ENCODE data around the gene FAM20C. TPM values are rescaled to one million over a fixed set of nuclear protein-coding genes. Genes with fewer than 3 reads are reported as not detected.

Gene FAM20C
- total and polyA plus RNA-seq, 10 of the 15 experiments (the other 5 are each of a cell fraction or from before 2014, with no cell fraction given), result 0.44 TPM; not detected in 9

DNA sequence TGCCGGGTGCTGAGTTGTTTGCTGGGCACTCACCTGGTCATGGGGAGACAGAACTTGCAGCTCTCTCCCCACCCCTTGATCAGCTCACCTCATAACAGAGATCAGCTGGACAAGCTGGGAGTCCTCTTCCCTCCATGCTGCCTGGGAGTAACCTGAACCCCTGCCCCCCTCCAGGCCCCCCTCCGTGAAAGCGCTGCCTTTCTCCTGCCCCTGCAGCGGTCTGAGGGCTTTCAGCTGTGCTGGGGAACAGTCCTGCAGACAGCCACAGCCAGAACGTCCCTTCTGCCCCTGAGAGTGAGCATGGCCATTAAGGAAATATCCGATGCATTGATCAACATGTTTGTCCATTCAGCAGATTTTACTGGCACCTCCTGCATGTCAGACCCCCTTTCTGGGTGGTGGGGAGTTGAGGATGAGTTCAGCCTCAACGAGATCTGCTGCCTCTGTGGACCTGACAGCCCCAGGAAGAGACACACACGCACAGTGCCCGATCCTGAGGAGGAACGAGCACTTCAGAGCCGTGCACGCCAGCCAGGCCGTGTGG, 4.5 kb downstream of the FAM20C start:
- Histone ChIP-seq H3K79me2 (ENCODE audit: control insufficient read depth, insufficient read depth, low read length) (no peaks in the 10 kb centered on the region), H3K9me3 (replicated peaks; ENCODE audit: control insufficient read depth, insufficient read depth, low read length) (no peaks in the 10 kb centered on the region), H3K4me3 (no peak overlapping the region), H2AFZ (ENCODE audit: control insufficient read depth, low read depth, low read length) (no peak overlapping the region), H3K4me2 (ENCODE audit: control insufficient read depth, insufficient read depth) (no peak overlapping the region), H3K9ac (ENCODE audit: control insufficient read depth, insufficient read depth, low read length) (no peak overlapping the region), H4K20me1 (ENCODE audit: control insufficient read depth, insufficient read depth) (no peaks in the 10 kb centered on the region), H3K27me3 (replicated peaks in 1 of 2; ENCODE audit: control insufficient read depth in 2 of 2, insufficient read depth in 2 of 2, low read length in 1 of 2) (no peaks in the 10 kb centered on the region), H3K27ac (ENCODE audit: control insufficient read depth, insufficient read depth) (no peak overlapping the region), H3K4me1 (ENCODE audit: control insufficient read depth, insufficient read depth, low read length) (no peaks in the 10 kb centered on the region), H3K36me3 (ENCODE audit: control insufficient read depth in 2 of 2, insufficient read depth in 2 of 2, low read length in 1 of 2) (no peaks in the 10 kb centered on the region)
- no peak for TF ChIP-seq MYB (IDR thresholded peaks at IDR 0.05; ENCODE audit: borderline replicate concordance, low read depth, low read length)
- in situ Hi-C loops (cut with MboI), result no loop called here
- intact Hi-C loops (cut with micrococcal nuclease; ENCODE audit: unreplicated experiment), result no loop called here
- no peak for ATAC-seq
- ChIA-PET CTCF (no interaction called here), RAD21 (ENCODE audit: unreplicated experiment) (no interaction called here), POLR2A (no interaction called here), SMC1A (ENCODE audit: uncharacterized antibody, unreplicated experiment) (no interaction called here)
- no peak for DNase-seq (ENCODE audit: low read depth, low spot score)
- FAIRE-seq, result no peak
- 14% methylated on average over 13 of the region's 13 CpGs for WGBS (ENCODE audit: insufficient coverage, insufficient replicate concordance, low lambda C conversion rate, missing lambda C conversion rate)
- BruUV-seq (replicated peaks), result no TSS peak

DNA sequence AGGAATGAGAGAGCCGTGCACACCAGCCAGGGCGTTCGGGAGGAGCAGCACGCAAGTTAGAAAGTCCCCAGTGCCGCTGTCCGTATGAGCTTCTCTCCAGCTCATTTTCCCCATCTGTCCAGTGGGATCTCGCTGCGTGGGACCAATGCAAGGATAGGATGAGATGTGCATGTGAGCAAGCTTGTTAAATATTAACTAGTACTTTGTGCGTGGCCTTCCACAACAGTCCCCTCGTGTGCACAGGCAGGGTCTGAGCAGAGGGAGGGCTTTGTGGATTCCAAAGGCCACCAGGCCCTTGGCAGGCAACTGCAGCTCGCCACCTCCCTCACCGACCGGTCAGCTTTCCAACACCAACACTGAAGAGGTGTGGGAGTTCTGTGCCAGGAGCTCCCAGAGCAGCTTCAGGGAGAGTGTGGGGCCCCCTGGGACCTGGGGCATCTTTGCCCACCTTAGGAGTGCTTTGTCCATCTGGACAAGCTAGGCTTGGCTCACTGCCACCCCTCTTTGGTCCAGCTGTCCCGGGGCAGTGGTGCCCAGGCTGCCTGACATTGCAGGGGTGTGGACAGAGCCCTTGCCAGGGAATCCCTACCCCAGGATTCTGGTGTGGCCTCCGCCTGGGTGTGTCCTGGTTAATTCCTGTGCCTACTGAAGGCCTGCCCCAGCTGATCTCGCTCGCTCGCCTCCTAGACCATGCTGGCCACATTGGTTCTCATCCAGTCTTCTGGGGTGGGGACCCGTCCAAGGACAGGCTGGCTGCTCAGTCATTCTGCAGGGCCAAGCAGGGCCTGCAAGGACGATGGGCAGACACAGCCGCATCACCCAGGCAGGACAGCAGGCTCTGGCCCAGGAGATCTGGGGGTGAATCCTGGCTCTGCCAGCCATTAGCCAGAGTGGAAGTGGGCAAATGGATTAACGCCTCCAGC, 5.3 kb downstream of the FAM20C start:
- no peak for ATAC-seq
- in situ Hi-C loops (cut with MboI), result no loop called here
- Histone ChIP-seq H3K79me2 (ENCODE audit: control insufficient read depth, insufficient read depth, low read length) (no peaks in the 10 kb centered on the region), H4K20me1 (ENCODE audit: control insufficient read depth, insufficient read depth) (no peaks in the 10 kb centered on the region), H2AFZ (ENCODE audit: control insufficient read depth, low read depth, low read length) (no peak overlapping the region), H3K27ac (ENCODE audit: control insufficient read depth, insufficient read depth) (no peak overlapping the region), H3K4me1 (ENCODE audit: control insufficient read depth, insufficient read depth, low read length) (no peaks in the 10 kb centered on the region), H3K27me3 (replicated peaks in 1 of 2; ENCODE audit: control insufficient read depth in 2 of 2, insufficient read depth in 2 of 2, low read length in 1 of 2) (no peaks in the 10 kb centered on the region), H3K4me2 (ENCODE audit: control insufficient read depth, insufficient read depth) (no peak overlapping the region), H3K9me3 (replicated peaks; ENCODE audit: control insufficient read depth, insufficient read depth, low read length) (no peaks in the 10 kb centered on the region), H3K9ac (ENCODE audit: control insufficient read depth, insufficient read depth, low read length) (no peak overlapping the region), H3K4me3 (no peak overlapping the region), H3K36me3 (ENCODE audit: control insufficient read depth in 2 of 2, insufficient read depth in 2 of 2, low read length in 1 of 2) (no peaks in the 10 kb centered on the region)
- ChIA-PET SMC1A (ENCODE audit: uncharacterized antibody, unreplicated experiment) (no interaction called here), POLR2A (no interaction called here), RAD21 (ENCODE audit: unreplicated experiment) (no interaction called here), CTCF (no interaction called here)
- BruUV-seq (replicated peaks), result no TSS peak
- TF ChIP-seq, protein P1, sequence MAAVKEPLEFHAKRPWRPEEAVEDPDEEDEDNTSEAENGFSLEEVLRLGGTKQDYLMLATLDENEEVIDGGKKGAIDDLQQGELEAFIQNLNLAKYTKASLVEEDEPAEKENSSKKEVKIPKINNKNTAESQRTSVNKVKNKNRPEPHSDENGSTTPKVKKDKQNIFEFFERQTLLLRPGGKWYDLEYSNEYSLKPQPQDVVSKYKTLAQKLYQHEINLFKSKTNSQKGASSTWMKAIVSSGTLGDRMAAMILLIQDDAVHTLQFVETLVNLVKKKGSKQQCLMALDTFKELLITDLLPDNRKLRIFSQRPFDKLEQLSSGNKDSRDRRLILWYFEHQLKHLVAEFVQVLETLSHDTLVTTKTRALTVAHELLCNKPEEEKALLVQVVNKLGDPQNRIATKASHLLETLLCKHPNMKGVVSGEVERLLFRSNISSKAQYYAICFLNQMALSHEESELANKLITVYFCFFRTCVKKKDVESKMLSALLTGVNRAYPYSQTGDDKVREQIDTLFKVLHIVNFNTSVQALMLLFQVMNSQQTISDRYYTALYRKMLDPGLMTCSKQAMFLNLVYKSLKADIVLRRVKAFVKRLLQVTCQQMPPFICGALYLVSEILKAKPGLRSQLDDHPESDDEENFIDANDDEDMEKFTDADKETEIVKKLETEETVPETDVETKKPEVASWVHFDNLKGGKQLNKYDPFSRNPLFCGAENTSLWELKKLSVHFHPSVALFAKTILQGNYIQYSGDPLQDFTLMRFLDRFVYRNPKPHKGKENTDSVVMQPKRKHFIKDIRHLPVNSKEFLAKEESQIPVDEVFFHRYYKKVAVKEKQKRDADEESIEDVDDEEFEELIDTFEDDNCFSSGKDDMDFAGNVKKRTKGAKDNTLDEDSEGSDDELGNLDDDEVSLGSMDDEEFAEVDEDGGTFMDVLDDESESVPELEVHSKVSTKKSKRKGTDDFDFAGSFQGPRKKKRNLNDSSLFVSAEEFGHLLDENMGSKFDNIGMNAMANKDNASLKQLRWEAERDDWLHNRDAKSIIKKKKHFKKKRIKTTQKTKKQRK (IDR thresholded peaks at IDR 0.05; ENCODE audit: low read depth, low read length), result no peak
- no peak for DNase-seq (ENCODE audit: low read depth, low spot score)
- FAIRE-seq, result no peak
- intact Hi-C loops (cut with micrococcal nuclease; ENCODE audit: unreplicated experiment), result no loop called here
- 44% methylated on average over 20 of the region's 22 CpGs for WGBS (ENCODE audit: insufficient coverage, insufficient replicate concordance, low lambda C conversion rate, missing lambda C conversion rate)
